HG03196 (cell line): Measurements from ENCODE around the gene NTRK2.
A peak's percentile ranks its signal among the peaks of the same experiment; 100 is the strongest.

Experiments
- ATAC-seq: cut with Tn5 transposase; IDR thresholded peaks from one replicate; pipeline ENCODE4 v1.9.1; 2021; ENCODE audit not compliant: unreplicated experiment

Gene NTRK2

DNA sequence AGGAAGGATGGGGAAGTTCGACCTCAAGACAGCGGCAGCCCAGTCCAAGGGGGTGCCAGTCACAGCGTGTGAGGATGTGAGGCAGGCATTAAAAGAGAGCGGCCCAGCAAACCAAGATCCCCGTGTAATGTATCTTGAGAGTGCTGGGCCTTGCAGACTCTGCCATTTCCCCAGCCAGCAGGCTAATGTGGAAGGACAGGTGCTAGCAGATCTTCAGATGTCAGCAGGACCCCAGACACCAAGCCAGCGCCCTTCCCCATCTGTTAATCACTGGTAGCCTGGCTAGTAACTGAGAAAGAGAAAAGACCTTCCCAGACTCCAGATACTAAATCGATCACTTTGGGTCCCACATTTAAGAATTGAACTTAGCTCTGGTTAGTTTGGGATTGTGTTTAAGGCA is 62.2 kb downstream of the NTRK2 start:
- no peak for ATAC-seq

DNA sequence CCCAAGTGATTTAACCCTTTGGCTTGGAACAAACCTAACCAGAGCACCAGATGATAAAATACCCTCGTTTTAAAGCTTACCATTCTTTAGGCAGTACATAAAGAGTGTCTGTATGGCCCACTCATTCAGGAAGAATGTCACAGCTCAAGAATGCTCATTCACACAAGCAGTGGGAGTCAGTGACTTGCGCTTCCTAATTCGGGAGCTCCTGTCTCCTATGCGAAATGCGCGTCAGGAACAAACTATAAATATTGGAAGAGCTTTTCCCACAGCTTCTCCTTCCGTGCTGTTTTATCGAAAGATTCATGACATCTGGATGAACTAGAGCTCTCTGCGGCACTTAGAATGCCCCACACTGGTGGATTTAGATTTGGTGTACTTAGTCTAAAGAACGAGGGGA is 66.6 kb downstream of the NTRK2 start:
- ATAC-seq: no peak

DNA sequence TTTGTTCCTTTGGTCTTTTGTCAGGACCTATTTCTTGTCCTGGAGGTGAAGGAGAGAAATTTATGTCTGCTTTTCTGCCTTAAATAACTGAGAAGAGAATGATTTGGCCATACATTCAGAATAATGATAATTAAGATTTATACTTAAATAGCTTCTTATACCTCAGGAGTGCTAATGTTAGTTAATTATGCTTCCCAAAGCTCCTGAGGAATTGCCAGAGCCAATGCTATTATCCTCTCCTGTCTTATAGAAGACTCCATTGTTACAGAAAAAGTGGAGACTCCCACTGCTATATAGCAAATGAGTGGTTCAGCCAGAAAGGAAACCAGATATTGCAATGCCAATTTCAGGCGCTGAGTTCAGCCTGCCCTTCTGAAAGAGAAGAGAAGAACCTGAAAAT is 67.0 kb downstream of the NTRK2 start:
- no peak for ATAC-seq

DNA sequence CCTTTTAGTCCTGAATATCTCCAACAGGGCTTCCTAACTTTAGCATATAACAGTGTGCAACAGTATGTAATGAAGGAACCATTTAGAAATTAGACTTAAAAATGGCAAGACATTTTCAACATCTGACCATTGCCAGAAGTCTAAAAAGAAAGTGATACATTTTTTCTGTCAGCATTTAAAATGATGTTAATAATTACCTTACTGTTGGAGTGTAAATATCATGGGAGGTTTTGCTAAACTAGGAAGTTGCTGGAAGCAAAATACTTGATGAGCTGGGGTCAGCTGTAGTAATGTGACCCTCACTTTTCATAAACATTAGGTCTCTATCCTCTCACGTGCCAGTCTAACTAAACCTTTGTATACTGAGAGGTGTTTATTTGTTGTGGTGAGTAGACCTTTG is 68.8 kb downstream of the NTRK2 start:
- ATAC-seq: no peak

DNA sequence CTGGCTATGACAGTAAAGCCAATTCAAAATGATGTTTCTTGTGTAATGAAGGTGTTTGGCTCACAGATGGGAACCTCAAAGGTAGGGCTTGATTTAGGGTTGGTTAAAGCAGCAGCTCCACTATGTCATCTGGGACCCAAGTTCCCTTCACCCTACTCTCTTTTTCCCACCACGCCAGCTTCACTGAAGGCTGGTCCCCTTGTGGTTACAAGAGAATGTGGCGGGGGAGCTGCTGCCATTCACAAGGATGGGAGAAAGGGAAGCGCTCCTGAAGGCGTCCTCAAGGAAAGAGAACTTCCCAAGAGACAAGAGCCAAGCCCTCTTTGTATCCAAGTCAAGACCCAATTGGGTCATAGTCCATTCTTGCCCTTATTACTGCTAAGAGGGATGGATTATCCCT is 72.7 kb downstream of the NTRK2 start:
- no peak for ATAC-seq

DNA sequence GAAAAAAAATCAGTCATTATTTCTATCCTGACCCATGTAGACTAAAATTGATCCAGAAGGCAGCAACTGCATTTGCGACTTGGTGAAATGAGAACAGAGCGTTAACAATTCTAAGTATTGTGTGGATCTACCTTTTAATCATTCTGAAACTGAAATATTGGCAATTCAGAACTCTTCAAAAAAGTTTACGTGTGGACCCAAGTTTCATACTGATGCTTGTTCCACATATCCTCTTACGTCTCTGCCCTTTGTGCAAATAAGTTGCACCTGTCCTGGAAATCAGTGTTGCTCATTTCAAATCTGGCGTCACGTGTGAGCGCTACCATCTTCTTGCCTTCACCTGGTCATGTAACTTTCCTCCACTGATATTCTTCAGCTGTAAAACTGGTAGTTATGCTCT is 74.7 kb downstream of the NTRK2 start:
- peak; percentile 41 for ATAC-seq

DNA sequence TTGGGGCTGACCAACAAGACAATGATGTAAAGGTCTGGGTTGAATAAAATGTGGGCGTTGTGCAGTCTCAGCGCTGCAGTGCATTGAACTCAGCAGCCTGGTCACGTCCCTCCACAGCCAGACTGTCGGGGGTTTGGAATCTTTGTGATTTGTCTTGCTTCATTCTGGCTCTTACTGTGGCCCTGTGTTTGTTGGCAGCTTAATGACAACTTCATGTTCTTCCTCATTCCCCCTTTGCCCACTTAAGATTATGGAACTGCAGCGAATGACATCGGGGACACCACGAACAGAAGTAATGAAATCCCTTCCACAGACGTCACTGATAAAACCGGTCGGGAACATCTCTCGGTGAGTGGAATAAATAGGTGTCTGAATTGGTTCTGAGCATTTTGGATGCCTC is 75.2 kb downstream of the NTRK2 start:
- ATAC-seq: no peak

DNA sequence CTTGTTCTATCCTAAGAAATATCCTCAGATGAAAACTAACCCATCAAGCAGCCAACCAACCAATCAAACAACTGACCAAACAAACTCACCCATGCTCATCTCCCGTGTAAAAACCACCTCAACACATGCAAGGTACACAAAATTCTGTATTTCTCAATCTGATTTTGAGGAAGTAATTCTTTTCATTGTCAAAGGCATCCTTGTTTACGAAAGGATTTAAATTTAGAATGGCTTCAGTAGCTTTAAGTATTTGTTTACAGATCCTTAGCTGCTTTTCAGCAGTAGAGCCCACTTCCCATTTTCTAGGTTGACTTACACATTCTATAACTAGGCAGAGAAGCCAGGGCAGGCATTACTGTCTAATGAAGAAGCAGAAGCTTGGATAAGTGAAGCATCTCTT is 78.6 kb downstream of the NTRK2 start:
- no peak for ATAC-seq

DNA sequence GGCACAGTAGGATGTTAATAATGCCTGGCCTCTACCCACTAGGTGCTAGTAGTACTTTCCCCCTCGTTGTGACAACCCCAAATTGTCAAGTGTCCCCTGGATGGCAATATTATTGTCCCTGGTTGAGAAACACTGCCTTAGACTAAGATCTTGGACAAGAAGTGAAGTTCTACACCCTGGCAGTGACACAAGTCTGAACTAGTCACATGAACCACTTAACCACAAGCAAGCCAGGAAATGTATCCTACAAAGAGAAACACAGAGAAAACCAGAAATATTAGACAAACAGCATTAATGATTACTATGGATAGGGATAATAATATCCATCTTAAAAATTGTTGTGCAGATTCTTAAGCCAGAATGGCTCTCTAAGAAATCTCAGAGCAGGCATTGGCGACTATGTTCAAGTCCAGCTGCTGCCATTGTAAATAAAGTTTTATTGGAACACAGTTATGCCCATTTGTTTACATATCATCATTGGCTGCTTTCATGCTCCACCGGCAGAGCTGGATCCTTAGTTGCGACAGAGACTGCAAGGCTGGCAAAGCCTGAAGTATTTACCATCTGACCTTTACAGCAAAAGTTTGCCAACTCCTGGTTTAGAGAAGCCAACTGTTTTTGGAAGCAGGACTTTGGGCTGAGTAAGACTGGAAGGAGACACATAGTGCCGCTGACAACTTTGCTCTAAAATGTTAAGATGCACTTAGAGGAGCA is 80.8 kb downstream of the NTRK2 start:
- ATAC-seq: no peak

DNA sequence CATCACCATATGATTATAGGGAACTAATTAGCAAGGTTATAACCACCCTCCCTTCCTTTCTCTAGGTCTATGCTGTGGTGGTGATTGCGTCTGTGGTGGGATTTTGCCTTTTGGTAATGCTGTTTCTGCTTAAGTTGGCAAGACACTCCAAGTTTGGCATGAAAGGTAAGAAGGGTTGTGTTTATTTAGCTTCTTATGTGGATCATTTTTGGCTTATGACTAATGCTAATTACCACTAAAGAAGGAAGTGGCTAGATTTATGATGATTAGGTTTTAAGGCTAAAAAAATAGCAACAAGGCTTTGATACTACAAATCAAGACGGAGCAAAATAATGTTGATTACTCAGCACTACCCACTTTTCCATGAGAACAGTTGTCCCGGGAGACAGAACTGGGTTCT is 82.4 kb downstream of the NTRK2 start:
- ATAC-seq: no peak

DNA sequence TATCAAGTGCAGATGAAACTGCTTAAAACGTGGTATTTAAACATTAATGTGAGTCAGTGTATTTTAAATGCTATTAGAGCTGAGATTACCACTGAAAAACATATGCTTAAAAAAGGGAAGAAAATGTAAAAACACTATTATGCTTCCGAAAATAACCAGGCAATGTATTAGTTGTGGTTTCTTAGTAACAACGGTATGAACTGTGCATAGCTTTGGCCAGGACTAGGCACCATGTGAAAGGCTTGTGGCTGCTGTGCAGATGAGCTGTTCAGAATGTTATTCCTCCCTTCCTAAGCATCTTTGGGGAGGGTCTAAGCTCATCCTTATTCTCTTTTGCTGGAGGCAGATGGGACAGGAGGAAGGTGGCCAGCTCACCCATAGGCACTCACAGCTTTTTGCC is 84.9 kb downstream of the NTRK2 start:
- no peak for ATAC-seq

DNA sequence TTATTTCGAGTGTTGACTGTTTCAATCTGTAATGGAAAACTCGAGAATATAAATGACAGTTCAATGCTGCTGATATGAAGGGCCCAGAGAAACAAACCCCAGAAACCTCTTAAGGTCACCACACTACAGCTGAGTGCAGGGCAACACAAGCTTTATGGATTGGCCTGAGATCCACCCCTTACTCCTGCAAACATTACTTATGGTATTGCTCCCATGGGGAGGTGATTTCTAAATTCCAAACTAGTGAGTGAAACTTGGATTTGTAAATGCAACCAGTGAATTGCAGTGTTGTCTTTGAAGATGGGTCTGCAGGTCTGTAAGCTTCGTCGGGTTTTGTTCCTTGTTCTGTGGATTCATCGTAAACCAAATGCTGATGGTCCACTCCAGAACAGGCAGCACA is 85.4 kb downstream of the NTRK2 start:
- ATAC-seq: no peak

DNA sequence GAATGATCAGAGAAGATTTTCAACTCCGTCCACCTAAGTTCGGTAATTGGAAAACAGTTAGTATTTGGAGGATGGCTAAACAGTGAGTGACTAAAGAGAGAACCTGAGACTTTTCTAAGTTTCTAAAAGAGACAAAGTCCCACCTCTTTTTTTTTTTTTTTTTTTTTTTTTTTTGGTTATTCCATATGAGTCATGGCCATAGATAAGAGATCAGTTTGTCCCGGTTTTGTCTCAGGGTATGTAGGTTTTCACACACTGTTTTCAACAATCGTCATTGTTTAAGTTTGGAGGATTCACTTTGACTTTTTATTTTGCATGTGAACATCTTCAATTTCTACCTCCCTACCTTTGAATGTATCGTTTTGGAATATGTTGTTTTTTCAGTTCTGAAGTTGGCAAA is 85.9 kb downstream of the NTRK2 start:
- ATAC-seq: no peak

DNA sequence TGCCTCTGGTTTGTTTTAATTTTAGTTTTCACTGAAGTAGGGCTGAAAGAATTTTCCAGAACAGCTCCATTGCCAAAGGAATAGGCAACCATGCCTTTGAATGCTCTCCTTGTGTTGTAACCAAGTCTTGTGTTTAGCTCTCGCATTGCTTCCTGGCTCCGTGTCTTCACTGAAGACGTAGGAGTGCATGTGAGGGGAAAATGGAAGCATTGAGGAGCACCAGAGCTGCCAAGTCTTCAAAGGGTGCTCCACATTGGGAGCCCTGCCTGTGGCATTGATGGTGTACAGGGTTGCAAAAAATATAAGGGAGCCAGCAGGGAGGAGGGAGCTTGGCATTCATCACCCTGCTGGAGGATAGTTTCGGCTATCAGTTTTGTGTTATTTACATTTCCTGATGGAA is 86.6 kb downstream of the NTRK2 start:
- no peak for ATAC-seq

DNA sequence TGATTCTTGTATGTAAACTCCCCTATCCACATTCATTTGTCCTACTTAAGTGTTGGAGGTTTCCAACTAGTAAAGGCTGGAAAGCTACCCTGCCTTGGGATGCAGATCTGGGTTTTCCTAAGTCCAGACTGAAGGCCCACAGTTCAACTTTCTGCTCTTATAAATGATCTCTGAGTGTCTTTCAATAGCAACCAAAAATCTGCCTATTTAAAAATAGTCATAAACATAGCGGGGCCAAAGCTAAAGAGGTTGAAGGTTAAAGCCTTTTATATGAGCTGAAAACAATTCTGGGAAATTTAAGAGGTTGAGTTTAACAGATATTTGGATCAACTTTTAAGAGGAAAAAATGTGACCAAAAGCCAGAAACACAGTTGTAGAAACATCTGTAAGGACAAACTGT is 87.2 kb downstream of the NTRK2 start:
- ATAC-seq: no peak

DNA sequence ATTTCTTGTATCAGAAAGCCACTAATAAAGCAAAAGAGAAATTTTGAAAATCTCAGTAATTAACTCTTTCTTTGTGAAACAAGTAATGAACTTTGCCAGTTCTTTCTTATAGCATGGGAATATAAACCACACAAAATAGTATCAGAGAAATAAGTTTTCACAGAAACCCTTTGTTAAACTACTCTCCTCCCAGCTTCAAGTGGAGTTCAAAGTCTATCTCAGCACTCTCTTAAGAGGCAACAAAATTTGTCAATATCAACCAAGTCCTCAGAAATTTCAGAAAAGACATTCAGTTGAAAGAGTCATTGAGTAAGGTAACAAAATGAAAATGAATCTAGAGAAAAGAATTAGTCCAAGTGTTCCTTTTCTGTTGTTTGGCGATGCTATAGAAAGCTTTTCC is 89.3 kb downstream of the NTRK2 start:
- no peak for ATAC-seq

DNA sequence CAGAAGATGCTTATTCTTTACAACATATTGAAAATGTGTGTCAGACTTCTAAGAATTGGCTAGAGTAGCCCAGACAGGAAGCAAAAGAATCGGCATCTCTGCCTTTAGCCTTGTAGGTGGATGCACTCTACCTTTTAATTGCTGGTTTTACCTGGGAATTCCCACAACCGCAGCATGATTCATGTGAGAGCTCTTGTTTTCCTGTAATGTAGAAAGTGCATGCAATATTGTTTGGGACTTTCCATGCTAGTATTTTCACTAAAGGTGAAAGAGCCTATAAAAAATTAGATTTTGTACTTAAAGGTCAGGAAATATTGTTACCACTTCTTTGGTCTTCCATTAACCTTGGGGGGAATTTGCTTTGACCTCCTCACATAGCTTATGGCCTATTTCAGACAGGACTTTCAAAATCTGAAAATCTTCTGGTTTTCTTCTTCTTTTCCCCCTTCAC is 89.8 kb downstream of the NTRK2 start:
- peak; percentile 65 for ATAC-seq

DNA sequence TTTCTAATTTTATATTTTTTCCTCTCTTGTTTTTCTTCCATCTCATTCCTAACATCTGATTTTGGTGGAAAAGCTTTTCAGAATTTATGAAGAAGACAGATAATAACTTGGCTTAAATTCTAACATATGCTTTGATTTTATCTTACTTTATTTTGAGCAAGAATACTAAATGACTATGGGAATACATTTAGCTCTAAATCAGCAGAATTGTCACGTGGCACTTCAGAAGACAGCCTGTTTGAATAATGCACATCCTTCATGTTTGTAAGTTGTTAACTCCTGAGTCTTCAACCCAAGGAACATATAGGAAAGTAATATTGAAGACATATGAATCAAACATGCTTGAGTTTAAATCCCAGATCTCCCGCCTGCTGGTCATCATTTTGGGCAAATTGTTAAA is 90.3 kb downstream of the NTRK2 start:
- ATAC-seq: no peak

DNA sequence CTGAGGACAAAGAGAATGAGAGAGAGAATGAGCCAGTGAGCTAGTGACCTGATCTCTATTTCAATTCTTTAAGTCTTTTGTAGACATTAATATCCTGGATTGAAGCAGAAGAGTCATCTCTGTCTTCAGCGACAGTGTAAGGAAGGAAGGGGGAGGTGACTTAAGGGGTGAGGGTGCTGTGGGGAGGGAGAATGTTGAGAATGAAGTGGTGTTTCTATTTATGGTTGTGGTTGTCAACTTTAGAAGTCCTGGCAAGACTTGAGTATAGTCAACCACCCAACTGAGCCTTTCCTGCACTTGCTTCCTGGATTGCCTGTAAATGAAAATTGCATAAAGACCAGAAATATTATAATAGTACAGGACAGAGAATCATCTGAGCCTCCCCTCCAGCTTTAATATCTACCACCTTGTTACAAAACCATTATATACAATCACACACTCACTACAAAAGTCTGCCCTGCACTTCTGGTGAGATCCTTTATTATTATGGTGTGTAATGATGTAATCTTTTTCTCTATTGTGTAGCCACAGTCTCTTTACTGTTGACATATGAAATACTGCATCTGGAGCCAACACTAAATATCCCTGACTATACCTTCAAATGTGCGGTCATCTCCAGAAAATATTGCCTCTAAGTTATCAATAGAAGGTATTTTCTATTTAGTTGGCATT is 91.7 kb downstream of the NTRK2 start:
- peak; percentile 51 for ATAC-seq

DNA sequence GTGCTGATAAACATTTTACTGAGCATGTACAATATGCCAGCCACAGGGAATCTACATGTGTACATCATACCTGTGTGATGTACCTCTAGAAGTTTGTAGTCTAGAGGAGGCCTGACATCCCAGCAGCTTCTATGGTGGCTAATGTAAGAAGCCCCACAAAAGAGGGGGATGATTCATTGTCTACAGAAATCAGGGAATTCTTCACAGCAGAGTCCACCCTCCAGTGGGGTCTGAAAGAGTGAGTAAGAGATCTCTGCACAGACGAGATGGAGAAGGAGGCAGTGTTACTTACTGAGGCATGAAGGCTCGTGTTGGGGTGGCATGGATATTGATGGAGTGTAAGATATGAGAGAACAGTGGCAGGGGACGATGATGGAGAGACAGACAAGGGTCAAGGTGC is 103.0 kb downstream of the NTRK2 start:
- ATAC-seq: no peak

DNA sequence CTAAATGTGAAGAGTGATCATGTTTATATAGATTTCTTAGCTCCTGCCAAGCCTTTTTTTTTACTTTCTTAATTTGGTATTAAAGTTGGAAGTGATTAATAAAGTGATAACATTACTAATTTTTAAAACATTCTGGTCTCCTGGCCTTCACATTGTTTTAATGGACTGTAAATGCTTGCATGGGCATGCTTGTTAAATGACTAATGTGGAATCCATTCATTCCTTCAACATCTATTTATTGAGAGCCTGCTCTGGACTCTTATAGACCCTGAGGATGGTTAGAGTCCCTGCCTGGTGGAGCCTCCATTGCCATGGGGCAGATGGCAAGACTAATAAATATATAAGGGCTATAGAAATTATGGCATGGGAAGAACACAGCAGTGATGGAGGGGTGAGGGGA is 103.5 kb downstream of the NTRK2 start:
- no peak for ATAC-seq

DNA sequence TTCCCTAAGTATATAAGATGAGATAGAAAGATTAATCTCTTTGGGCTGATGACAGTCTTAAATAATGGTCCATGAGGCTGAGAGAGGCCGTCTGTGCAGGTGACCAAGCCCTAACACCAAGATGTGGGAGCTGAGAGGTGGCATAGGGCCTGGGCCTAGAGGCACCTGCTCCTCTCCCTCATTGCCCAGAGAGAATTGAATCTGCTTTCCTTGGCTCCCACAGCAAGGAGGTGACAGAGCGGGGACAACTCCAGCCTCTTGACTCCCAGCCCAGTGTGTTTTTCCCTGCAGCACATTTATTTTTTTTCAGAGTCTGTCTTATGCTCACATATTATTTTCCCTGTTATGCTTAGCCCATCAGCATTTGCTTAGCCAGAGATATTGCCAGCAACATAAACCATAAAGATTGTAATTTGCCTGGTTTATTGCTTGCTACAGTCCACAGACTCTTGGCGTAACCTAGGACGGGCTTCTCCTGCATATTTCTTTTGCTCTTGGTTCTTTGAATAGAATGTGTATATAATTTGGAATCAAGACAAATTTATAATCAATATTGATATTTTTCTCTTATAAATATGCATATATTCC is 105.6 kb downstream of the NTRK2 start:
- no peak for ATAC-seq

DNA sequence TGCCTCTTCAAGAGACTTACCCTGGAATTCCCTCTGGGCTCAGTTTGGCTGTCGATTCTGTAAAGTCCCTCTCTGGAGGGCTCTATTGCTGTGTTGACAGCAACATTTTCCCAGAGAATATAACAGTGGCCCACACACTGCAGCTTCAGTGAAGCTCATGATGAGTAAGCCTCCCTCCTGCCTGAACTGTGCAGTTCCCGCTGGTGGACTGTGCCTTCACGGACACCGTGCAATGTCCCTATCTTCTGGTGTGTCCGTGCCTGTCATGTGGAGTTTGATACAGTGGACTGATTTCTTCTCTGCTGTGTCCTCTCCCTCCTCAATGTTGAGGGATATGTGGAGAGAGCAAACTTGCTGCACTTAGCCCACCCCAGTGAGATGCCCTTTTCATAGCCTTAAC is 109.0 kb downstream of the NTRK2 start:
- ATAC-seq: no peak
